Fibroblast of gingiva (primary cell): Measurements from ENCODE around the gene CPLANE2.
"Not testable (repeated sequence)": the region's sequence is repeated elsewhere in the genome, so short reads cannot be mapped to it uniquely, and the experiment has no call there.

ENCODE experiments used
- DNase-seq: peaks from one replicate; pipeline ENCODE4 v3.0.0-alpha.2; 2011; ENCODE audit warnings: low read depth

CPLANE2 gene

DNA sequence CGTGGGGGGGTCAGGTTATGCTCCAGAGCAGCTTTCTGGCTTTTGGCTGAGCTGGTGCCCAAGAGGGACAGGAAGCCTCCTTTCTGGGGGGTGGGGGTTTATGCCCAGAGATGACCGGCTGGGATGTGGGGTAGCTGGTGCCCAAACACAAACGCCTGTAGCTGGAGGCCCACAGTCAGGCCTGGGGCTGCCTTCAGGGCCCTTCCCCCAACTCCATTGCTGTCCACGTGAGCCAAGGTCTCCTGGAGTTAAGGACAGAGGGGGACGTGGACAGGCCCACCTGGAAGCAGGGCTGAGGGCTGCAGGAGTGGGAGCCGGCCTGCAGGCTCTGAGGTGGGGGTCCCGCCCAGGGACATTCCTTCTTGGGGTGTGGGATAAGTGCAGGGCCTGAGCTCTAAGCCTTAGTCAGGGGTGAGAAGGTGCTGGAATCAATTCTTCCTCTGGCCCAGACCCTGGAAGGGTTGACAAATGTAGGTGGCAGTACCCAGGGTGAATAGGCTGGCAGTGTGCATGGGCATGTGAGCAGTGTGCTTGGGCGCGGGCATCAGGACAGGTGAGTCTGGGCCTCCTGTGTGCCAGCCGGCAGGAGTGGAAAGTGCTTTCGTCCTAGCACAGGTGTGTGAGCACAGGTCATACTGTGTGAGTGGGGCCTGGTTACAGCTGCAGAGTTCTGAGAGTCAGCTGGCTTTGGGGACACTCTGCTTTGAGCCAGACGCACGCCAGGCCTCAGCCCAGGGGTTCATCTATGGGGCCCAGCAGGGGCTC is 6.8 kb downstream of the CPLANE2 start:
- no peak for DNase-seq

DNA sequence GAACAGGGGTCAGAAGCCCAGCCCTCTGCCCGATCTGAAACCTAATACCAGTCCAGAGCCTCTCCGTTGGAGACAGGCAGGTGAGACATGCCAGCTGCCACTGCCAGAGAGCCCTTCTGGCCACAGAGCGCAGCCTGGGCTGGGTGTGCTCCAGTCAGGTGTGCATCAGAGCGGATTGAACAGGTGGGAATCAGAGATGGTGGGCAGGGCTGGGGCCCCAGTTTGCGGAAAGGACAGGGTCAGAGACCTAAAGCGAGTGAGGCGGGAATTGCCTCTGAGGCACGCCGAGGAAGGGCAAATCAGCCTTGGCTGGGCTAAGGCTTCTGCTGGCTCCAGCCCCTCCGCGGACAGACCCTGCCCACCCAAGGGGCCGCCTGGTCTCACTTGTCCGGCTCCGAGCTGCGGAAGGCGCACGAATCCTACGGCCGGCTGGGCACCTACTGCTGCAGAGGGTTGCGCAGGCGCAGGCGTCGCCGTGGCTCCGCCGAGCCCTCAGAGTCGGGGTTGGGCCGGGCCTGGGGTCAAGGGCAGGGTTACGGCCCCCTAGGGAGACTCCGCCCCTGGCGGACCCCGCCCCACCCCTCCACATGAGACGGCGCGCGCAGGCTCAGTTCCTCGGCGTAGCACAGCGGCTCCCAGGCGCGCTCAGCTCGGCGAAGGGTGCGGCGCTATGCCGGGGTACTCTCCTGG is 10.3 kb downstream of the CPLANE2 start:
- DNase-seq, result no peak

DNA sequence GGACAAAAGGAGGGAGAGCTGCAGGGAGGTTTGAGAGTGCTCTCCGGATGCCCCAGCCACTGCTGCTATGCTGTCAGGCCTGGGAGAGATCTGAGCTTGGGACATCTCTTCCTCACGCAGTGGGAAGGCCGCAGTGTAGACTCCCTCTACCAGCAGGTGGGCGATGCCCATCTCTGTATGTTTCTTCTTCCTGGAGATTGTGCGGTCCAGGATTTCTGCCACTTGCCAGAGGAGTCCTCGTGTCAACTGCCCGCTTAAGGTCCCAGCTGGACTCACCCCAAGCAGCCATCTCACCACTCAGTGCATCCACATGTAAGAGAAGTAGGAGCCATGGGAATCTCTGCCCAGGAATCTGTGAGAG is 10.9 kb downstream of the CPLANE2 start:
- no peak for DNase-seq

DNA sequence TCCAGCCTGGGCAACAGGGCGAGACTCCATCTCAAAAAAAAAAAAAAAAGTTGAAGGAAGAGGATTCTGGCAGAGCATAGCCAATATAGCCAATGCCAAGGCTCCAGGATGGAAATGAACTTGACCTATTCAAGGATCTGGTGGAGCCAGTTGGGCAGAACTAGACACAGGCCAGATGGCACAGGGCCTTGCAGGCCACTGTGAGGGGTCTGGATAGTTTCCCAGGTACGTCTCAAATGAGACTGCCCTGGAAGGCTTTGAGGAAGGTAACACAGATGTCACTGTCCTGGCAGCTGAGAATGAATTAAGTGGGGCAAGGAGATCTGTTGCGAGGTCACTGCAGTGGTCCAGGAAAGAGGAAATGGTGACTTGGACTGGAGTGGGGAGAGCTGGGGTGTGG is 12.5 kb downstream of the CPLANE2 start:
- no peak for DNase-seq

DNA sequence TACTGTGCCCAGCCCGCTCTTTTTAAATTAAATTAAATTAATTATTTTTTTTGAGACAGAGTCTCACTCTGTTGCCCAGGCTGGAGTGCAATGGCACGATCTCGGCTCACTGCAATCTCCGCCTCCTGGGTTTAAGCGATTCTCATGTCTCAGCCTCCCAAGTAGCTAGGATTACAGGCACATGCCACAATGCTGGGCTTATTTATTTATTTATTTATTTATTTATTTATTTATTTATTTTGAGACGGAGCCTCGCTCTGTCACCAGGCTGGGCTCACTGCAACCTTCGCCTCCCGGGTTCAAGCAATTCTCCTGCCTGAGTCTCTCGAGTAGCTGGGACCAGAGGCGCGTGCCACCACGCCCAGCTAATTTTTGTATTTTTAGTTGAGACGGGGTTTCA is 14.3 kb downstream of the CPLANE2 start:
- not testable (repeated sequence) for DNase-seq

DNA sequence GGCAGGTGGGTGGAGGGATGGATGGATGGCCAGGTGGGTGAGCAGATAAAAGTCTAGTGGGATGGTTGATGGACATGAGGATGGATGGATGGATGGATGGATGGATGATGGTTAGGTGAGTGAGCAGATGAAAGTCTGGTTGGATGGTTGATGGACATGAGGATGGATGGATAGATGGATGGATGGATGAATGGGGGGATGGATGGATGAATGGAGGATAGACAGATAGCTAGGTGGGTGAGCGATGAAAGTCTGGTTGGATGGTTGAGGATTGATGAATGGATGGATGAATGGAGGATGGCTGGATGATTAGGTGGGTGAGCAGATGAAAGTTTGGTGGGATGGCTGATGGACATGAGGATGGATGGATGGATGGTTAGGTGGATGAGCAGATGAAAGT is 15.5 kb downstream of the CPLANE2 start:
- no peak for DNase-seq

DNA sequence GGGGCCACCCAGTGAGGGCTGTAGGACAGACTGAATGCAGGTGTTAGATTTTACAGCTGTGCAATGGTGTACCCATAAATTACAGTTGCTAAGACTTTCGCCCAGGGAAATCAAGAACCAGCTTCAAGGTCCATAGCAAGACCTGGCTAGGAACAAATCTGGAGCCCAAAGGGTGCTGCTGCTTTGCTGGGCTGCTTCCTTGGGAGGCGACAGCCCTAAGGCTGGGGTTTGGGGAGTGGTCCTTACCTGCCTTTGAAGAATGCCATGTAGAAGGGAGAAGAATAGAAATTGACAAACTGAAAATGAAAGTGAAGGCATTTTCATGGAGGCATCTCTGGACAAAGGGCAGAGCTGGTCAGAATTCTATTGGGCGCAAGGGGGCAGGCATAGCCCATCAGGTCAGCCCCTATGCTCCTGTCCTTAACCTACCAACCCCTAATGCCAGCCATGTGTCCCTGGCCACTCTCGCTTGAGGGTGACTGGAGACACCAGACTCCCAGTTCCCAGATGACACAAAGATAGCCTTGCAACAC is 16.9 kb downstream of the CPLANE2 start:
- no peak for DNase-seq

DNA sequence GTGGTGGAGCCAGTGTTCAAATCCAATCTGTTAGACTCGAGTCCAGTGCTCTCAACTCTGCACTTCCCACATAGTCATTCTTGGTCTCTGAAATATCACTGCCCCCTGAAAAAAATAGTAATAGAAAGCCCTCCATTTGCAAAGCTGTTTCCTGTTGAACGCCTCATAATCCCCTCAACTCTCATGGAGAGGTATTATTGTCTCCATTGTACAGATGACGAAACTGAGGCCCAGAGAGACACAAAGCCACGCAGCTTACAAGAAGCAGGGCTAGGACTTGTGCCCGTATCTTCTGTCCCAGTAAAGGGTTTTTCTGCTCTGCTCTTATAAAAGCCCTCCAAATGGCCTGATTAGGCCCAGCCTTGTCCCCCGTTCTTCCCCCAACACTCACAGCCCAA is 18.3 kb downstream of the CPLANE2 start:
- DNase-seq, result no peak

DNA sequence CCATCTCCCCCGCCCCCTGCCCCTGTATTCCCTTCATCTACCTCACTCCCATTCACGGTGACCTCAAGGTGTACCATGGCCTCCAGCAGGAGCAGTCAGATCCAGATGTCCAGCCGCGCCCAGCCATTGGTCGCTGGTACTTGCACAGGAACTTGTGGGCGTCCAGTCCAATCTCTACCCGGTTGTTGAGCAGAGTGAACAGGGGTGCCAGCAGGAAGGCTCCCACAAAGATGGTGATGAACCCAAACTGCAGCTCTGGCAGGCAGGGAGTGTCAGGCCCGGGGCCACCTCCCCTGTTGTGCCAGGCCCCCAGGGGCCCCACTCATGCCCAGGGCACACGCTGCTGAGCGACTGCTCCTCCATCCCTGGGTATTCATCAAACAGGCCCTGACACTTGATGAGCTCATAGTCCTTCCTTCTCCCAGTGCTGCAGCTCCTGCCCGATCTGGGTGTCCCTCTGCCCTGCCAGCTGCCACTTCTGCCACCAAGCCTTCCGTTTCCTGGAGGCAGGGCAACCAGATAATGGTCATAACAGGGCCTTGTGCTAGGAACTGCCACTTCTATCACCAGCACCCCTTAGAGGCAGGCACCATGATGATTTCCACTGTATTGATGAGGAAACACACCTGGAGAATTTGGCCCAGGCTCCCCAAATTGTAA is 18.8 kb downstream of the CPLANE2 start:
- DNase-seq, result no peak

DNA sequence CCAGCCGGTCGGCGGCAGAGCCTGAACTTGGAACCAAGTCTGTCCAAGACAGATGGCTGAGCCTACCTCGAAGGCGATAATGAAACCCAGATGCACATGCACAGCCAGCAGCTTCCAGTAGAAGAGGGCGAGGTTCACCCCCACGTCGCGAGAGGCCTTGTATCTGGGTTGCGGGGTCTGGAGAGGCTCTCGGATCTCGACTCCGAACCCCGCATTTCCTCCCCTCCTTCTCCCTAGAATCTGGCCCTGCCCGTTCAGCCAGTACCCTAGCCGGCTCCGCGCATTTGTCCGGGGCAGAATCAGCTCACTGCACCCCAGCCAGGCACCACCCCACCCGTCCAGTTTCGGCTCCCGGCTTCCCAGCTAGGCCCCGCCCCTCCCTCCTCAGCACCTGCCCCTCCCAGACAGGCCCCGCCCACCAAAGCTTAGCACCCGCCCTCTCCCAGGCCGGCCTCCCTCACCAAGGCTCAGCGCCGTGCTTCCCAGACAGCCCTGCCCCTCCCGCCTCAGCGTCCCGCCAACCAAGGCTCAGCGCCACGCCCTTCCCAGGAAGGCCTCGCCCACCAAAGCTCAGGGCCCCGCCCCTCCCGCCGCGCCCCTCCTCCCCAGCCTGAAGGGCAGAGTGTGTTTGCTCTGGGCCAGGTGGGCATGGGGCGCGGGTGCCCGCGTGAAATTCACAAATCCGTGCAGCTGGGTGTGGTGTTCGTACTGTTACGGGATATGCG is 19.8 kb downstream of the CPLANE2 start:
- peak; percentile 97 for DNase-seq

DNA sequence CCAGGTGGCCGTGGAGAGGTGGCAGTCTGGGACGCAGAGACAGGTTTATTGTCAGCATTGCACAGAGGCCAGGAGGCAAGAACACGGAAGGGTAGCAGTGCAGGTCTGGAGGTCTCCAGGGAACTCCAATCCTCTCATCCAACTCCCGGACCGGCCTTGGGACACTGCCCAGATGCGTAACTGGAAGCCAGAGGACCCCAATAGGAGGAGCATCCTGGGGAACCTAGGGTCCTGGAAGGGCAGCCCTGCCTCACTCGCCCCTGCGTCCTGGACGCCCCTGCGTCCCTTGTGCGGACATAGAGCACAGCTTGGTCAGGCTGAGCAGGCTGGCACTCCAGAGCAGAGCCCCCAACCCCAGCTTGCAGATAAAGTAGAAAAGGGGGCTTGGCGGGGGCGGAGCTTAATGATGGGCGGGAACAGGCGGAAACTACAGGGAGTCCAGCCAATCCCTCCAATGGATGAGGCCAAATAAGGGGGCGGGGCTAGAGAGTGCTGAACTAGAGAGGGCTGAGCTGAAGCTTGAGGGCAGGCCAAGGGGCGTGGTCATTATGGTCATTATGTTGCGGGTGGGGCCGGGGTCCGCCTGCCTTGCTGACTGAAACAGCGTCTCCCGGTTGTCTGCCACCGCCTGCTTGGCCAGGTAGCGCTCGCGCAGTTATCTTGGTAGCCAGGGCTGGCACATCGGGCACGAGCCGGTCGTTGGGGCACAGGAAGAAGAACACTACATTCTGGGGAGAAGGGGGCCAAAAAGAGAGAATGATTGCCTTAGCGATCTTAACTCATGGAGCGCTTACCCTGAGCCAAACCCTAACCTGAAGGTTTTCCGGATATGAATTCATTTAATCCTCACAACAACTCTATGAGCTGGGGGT is 20.9 kb downstream of the CPLANE2 start:
- peak; percentile 64 for DNase-seq

DNA sequence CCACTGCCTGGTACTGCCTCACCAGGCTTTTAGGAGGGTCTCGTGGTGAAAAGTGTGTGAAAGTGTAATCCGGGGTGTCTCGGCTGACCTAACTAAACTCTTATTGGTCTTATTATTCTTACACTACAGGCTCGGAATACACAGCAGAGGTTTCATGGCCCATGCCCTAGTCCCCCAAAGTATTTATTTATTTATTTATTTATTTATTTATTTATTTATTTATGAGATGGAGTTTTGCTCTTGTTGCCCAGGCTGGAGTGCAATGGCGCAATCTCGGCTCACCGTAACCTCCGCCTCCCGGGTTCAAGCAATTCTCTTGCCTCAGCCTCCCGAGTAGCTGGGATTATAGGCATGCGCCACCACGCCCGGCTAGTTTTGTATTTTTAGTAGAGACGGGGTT is 21.7 kb downstream of the CPLANE2 start:
- not testable (repeated sequence) for DNase-seq

DNA sequence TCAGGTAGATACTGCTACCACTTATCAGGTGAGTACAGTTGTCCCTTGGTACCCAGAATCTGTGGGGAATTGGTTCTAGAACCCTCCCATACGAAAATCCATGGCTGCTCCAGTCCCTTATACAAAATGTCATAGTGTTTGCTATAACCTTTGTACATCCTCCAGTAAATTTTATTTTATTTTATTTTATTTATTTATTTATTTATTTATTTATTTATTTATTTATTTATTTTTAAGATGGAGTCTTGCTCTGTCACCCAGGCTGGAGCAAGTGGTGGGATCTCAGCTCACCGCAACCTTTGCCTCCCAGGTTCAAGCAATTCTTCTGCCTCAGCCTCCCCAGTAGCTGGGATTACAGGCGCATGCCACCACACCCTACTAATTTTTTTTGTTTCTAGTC is 23.4 kb downstream of the CPLANE2 start:
- DNase-seq, result not testable (repeated sequence)

DNA sequence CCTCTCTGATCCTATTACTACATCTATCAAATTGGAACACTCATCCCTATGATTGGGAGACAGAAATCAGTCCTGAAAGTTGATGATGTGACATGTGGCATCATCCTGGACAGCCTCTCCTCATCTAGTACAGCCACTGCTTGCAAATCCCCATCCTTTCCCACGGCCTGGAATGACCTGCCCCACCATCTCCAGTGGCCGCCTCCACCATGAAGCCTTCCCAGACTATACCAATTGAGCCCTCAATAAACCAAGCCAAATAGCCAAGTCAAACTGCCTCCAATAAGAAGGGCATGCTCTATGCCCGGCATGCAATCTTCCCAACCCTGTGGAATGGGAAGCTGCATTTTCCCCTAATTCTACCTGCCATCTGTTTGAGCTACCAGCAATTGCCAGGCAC is 24.0 kb downstream of the CPLANE2 start:
- no peak for DNase-seq

DNA sequence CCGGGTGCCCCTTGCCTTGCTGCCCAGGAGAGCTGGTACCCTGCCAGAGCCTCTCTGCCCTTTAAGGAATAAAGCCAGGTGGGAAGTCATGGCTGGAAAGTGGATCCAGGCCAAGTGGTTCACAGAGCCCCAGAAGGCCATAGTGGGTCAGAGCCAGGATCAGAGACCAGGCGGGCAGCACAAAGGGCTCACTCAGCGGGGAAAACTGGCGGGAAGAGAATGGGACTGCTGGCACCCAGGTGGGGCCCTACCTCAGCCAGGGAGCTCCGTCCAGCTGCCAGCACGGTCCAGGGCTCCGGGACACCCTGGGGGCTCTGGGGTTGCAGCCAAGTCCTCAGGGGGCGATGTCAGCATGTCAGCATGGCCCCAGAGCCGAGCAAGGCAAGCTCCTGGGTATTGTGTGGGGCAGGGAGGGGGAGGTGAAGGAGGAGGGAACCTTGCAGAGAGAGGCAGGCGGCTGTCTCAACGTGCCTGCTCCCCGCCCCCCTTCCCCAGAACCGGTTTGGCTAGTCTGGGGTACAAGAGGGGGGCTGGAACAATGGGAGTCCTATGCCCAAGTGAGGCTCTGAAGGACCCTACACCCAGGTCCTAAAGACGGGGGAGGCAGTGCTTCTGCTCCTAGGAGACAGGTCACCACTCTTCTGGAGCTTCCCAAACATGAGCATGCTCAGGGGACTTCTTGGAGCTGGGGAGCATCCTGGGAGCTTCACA is 24.6 kb downstream of the CPLANE2 start, which contains the start of gene ARHGEF19:
Gene ARHGEF19 (minus strand): TSS at position 402 of the 711 bp plus-strand sequence. CDS start 3,598 bp downstream, outside the sequence.
- DNase-seq, result no peak

DNA sequence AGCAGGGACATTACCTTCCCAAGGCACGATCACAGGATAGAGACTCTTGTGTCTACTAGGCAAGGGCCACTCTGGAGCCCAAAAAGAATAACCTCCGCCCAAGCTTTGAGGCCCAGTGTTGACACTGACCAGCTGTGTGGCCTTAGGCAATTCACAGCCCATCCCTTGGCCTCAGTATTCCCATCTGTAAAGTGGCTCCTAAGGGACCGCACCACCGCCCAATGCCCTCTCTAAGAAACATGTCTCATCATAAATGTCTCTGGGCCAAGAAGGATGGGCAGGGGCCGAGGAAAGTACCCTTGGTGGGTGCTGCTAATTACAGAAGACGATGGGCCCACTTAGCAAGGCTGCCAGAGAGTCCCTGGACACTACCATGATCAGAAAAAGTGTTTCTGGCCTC is 25.2 kb downstream of the CPLANE2 start:
- DNase-seq, result no peak

DNA sequence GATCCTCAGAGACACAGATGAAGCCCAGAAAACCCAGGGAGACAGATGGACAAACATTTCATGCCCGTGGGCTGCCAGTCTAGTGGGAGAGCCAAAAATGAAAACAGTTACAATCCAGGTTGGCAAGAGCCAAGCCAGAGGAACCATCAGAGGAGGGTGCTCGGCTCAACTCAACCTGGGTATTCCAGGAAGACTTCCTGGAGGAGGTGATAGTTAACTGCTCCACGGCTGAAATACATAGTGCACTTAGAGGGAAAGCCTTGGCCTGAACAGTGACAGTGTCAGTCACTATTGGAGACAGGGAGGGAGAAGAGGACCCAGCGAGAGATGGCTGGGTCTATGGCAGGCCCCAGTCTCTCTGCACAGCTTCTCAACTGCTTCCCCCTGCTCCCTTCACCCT is 26.4 kb downstream of the CPLANE2 start:
- no peak for DNase-seq

DNA sequence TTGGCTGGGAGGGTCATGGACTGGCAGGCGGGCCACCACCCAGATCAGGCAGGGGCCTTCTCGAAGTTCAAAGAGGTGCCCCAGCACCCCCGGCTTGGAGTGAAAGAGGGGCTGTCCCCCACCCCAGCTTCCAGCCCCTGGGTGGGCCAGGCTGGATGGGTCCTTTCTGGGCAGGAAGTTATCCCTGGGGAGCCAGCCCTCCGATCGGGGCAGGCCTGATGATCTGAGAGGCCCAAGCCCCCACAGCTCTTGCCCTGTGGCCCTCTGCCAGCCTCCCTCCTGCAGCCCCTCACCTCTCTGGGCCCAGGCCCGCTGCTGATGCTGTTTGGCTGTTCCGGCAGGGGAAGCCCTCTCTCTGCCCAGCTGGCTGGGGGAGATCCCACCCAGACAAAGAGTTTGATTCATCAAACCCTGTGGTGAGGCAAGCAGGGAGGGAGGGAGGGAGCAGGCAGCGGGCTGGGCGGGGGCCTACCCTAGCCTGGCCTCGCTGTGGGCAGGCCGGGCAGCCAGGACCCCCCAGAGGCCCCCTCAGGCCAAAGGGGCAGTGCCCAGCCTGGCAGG is 27.1 kb downstream of the CPLANE2 start:
- DNase-seq, result no peak

DNA sequence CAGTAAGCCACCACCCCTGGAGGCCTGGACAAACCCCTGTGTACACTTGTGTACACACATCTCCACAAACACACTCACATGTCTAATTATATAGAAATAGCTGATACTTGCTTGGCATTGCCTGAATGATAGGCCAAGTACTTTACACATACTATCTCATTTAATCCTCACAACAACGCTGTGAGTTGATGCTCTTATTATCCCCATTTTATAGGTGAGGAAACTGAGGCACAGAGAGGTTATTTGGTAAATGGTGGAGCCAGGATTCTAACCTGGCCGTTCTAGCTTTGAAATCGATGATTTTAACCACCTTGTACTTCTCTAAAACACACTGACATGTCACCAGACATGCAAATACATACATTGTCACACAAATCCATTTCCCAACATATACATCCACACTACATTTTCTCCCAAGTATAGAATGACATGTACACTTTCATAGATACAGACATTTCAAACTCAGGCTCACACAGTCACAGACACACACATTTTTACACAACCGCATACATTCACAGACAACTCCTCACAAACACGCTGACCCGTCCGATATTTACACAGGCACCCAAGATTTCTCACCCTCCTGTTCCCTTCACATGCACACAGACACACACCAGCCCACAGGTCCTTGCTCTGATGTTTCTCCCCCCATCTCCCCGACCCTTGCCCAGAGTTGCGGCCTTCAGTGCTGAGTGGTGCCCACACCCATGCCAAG is 27.7 kb downstream of the CPLANE2 start:
- no peak for DNase-seq
